SK-N-SH treated with all-trans-retinoic acid at 6 μM for 48 hours (cell line): ENCODE results near the gene ANKRD29.
"Not testable (repeated sequence)": the region's sequence is repeated elsewhere in the genome, so short reads cannot be mapped to it uniquely, and the experiment has no call there.

Experiments
- ARNTL ChIP-seq: fragments of 450-650 bp; formaldehyde crosslinking; IDR thresholded peaks from 2 replicates; pipeline ENCODE4 v1.5.0; 2020; ENCODE audit warnings: low read depth, mild to moderate bottlenecking, moderate library complexity, borderline replicate concordance
- BACH2 ChIP-seq: fragments of 250-450 bp; sonication (Bioruptor Pico); IDR thresholded peaks from 2 replicates; pipeline ENCODE4 v1.9.0; 2021; ENCODE audit warnings: mild to moderate bottlenecking, borderline replicate concordance
- ESRRG ChIP-seq: fragments of 250-450 bp; sonication (Bioruptor Pico); IDR thresholded peaks from 2 replicates; pipeline ENCODE4 v1.6.1; 2021; ENCODE audit warnings: mild to moderate bottlenecking
- GLIS3 ChIP-seq: fragments of 250-450 bp; sonication (Bioruptor Pico); IDR thresholded peaks from 2 replicates; pipeline ENCODE4 v1.5.0; 2020; ENCODE audit warnings: mild to moderate bottlenecking, moderate library complexity
- ISL1 ChIP-seq: fragments of 250-450 bp; sonication (Bioruptor Pico); IDR thresholded peaks from 2 replicates; pipeline ENCODE4 v2.1.2; 2022; ENCODE audit warnings: mild to moderate bottlenecking, moderate library complexity
- PPARA ChIP-seq: fragments of 250-450 bp; sonication (Bioruptor Pico); IDR thresholded peaks from 2 replicates; pipeline ENCODE4 v1.5.0; 2020; ENCODE audit warnings: mild to moderate bottlenecking, borderline replicate concordance
- RARB ChIP-seq: fragments of 250-450 bp; sonication (Bioruptor Pico); IDR thresholded peaks from 2 replicates; pipeline ENCODE4 v1.8.0; 2021; ENCODE audit warnings: mild to moderate bottlenecking, moderate library complexity
- TCF4 ChIP-seq: fragments of 250-450 bp; sonication (Bioruptor Pico); IDR thresholded peaks from 2 replicates; pipeline ENCODE4 v1.8.0; 2021; ENCODE audit warnings: mild to moderate bottlenecking, moderate library complexity, borderline replicate concordance
- TOX ChIP-seq: fragments of 250-450 bp; sonication (Bioruptor Pico); IDR thresholded peaks from 2 replicates; pipeline ENCODE4 v1.8.0; 2021; ENCODE audit warnings: mild to moderate bottlenecking, moderate library complexity, borderline replicate concordance
- ZFP30 ChIP-seq: fragments of 450-650 bp; formaldehyde crosslinking; IDR thresholded peaks from 2 replicates; pipeline ENCODE4 v1.5.0; 2022; ENCODE audit warnings: mild to moderate bottlenecking, moderate library complexity
- ZNF565 ChIP-seq: fragments of 450-650 bp; formaldehyde crosslinking; conservative IDR thresholded peaks from 2 replicates; pipeline ENCODE4 v1.5.0; 2020; ENCODE audit warnings: low read depth, mild to moderate bottlenecking, moderate library complexity
- TF ChIP-seq, protein P1 (sequence below): fragments of 250-450 bp; sonication (Bioruptor Pico); IDR thresholded peaks from 2 replicates; pipeline ENCODE4 v1.8.0; 2020; ENCODE audit warnings: mild to moderate bottlenecking, moderate library complexity, borderline replicate concordance
- TF ChIP-seq, protein P2 (sequence below): fragments of 250-450 bp; sonication (Bioruptor Pico); IDR thresholded peaks from 2 replicates; pipeline ENCODE4 v1.5.1; 2020; ENCODE audit warnings: low read depth, mild to moderate bottlenecking, moderate library complexity
- TF ChIP-seq, protein P3 (sequence below): fragments of 250-450 bp; sonication (Bioruptor Pico); IDR thresholded peaks from 2 replicates; pipeline ENCODE4 v1.8.0; 2021; ENCODE audit warnings: low read depth, mild to moderate bottlenecking, moderate library complexity, borderline replicate concordance

DNA sequence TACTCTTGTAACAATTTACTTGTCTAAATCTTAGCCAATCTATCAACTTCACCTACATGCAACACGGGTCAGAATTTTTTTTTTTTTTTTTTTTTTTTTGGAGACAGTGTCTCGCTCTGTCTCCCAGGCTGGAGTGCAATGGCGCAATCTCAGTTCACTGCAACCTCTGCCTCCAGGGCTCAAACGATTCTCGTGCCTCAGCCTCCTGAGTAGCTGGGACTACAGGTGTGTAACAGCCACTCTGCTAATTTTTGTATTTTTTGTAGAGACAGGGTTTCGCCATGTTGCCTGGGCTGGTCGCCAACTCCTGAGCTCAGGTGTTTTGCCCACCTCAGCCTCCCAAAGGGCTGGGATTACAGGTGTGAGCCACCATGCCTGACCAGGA is 49.6 kb downstream of the ANKRD29 start:
- TF ChIP-seq RARB (CRISPR knock-in tag); ESRRG; ZFP30 (CRISPR knock-in tag); TOX; ARNTL (CRISPR knock-in tag); TCF4 (CRISPR knock-in tag); GLIS3; ZNF565; PPARA; BACH2 (CRISPR knock-in tag); ISL1 (CRISPR knock-in tag): not testable (repeated sequence)
- TF ChIP-seq, protein P1, sequence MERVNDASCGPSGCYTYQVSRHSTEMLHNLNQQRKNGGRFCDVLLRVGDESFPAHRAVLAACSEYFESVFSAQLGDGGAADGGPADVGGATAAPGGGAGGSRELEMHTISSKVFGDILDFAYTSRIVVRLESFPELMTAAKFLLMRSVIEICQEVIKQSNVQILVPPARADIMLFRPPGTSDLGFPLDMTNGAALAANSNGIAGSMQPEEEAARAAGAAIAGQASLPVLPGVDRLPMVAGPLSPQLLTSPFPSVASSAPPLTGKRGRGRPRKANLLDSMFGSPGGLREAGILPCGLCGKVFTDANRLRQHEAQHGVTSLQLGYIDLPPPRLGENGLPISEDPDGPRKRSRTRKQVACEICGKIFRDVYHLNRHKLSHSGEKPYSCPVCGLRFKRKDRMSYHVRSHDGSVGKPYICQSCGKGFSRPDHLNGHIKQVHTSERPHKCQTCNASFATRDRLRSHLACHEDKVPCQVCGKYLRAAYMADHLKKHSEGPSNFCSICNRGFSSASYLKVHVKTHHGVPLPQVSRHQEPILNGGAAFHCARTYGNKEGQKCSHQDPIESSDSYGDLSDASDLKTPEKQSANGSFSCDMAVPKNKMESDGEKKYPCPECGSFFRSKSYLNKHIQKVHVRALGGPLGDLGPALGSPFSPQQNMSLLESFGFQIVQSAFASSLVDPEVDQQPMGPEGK (CRISPR knock-in tag), result not testable (repeated sequence)
- TF ChIP-seq, protein P2, sequence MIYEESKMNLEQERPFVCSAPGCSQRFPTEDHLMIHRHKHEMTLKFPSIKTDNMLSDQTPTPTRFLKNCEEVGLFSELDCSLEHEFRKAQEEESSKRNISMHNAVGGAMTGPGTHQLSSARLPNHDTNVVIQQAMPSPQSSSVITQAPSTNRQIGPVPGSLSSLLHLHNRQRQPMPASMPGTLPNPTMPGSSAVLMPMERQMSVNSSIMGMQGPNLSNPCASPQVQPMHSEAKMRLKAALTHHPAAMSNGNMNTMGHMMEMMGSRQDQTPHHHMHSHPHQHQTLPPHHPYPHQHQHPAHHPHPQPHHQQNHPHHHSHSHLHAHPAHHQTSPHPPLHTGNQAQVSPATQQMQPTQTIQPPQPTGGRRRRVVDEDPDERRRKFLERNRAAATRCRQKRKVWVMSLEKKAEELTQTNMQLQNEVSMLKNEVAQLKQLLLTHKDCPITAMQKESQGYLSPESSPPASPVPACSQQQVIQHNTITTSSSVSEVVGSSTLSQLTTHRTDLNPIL (CRISPR knock-in tag), result not testable (repeated sequence)
- TF ChIP-seq, protein P3, sequence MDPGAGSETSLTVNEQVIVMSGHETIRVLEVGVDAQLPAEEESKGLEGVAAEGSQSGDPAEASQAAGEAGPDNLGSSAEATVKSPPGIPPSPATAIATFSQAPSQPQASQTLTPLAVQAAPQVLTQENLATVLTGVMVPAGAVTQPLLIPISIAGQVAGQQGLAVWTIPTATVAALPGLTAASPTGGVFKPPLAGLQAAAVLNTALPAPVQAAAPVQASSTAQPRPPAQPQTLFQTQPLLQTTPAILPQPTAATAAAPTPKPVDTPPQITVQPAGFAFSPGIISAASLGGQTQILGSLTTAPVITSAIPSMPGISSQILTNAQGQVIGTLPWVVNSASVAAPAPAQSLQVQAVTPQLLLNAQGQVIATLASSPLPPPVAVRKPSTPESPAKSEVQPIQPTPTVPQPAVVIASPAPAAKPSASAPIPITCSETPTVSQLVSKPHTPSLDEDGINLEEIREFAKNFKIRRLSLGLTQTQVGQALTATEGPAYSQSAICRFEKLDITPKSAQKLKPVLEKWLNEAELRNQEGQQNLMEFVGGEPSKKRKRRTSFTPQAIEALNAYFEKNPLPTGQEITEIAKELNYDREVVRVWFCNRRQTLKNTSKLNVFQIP (CRISPR knock-in tag), result not testable (repeated sequence)
